HCT116 (cell line): Measurements from ENCODE around the gene CEP112.

ENCODE experiments used
- CTCF ChIP-seq, 3 experiments: fragments of 200-600 bp in 1 of 3; sonication (generic) in 1 of 3; IDR thresholded peaks in 2 of 3; conservative IDR thresholded peaks in 1 of 3; 2 replicates each; pipeline ENCODE4 v1.5.1; 2012 to 2017; ENCODE audit warnings: low read depth in 2 of 3, low read length in 2 of 3, antibody characterized with exemption in 1 of 3, borderline replicate concordance in 1 of 3, control low read depth in 1 of 3, mild to moderate bottlenecking in 1 of 3, mixed read lengths in 1 of 3, mixed run types in 1 of 3, moderate library complexity in 1 of 3; ENCODE audit not compliant: insufficient read depth in 1 of 3
- EZH2 ChIP-seq: fragments of 200-600 bp; sonication (generic); IDR thresholded peaks from 2 replicates; pipeline ENCODE4 v1.6.1; 2017; ENCODE audit warnings: antibody characterized with exemption, mixed run types
- FOSL1 ChIP-seq: IDR thresholded peaks from 2 replicates; pipeline ENCODE4 v1.6.1; 2012; ENCODE audit warnings: low read depth
- MAX ChIP-seq: IDR thresholded peaks from 2 replicates; pipeline ENCODE4 v1.6.1; 2012
- POLR2A ChIP-seq: IDR thresholded peaks from 2 replicates; pipeline ENCODE4 v1.7.0; 2011; ENCODE audit warnings: borderline replicate concordance; ENCODE audit not compliant: insufficient read depth, insufficient read length; ENCODE audit errors: extremely low read depth
- POLR2AphosphoS5 ChIP-seq: IDR thresholded peaks from 2 replicates; pipeline ENCODE4 v1.6.1; 2011; ENCODE audit warnings: mild to moderate bottlenecking, low read depth, low read length, moderate library complexity
- RAD21 ChIP-seq: IDR thresholded peaks from 2 replicates; pipeline ENCODE4 v1.6.1; 2012; ENCODE audit warnings: low read depth, mild to moderate bottlenecking
- SIN3A ChIP-seq: IDR thresholded peaks from 2 replicates; pipeline ENCODE4 v1.6.1; 2012; ENCODE audit warnings: low read depth
- SP1 ChIP-seq: IDR thresholded peaks from 2 replicates; pipeline ENCODE4 v1.6.1; 2012; ENCODE audit warnings: low read depth
- TCF7L2 ChIP-seq: IDR thresholded peaks from 2 replicates; pipeline ENCODE4 v1.7.0; 2011; ENCODE audit warnings: borderline replicate concordance, inconsistent platforms; ENCODE audit not compliant: insufficient read depth, insufficient read length; ENCODE audit errors: extremely low read depth
- ZBTB33 ChIP-seq: IDR thresholded peaks from 2 replicates; pipeline ENCODE4 v1.6.1; 2011; ENCODE audit warnings: mild to moderate bottlenecking, low read length, moderate library complexity; ENCODE audit not compliant: insufficient replicate concordance; ENCODE audit errors: extremely low read depth

GRCh38 chr17:65809366-65809765 lies 382.6 kb downstream of the CEP112 start:
- TF ChIP-seq CTCF (IDR thresholded peaks at IDR 0.05 in 2 of 3, conservative IDR thresholded peaks at IDR 0.05 in 1 of 3; ENCODE audit: borderline replicate concordance in 1 of 3, insufficient read depth in 1 of 3, low read depth in 2 of 3, low read length in 2 of 3) (no peak), POLR2A (no peak), RAD21 (no peak), ZBTB33 (no peak), SIN3A (no peak), MAX (no peak), EZH2 (no peak), POLR2AphosphoS5 (no peak), SP1 (no peak), TCF7L2 (no peak), FOSL1 (no peak)
